ENCODE results near the gene AP3D1.
"Not testable (repeated sequence)": the region's sequence is repeated elsewhere in the genome, so short reads cannot be mapped to it uniquely, and the experiment has no call there.

The AP3D1 gene

DNA sequence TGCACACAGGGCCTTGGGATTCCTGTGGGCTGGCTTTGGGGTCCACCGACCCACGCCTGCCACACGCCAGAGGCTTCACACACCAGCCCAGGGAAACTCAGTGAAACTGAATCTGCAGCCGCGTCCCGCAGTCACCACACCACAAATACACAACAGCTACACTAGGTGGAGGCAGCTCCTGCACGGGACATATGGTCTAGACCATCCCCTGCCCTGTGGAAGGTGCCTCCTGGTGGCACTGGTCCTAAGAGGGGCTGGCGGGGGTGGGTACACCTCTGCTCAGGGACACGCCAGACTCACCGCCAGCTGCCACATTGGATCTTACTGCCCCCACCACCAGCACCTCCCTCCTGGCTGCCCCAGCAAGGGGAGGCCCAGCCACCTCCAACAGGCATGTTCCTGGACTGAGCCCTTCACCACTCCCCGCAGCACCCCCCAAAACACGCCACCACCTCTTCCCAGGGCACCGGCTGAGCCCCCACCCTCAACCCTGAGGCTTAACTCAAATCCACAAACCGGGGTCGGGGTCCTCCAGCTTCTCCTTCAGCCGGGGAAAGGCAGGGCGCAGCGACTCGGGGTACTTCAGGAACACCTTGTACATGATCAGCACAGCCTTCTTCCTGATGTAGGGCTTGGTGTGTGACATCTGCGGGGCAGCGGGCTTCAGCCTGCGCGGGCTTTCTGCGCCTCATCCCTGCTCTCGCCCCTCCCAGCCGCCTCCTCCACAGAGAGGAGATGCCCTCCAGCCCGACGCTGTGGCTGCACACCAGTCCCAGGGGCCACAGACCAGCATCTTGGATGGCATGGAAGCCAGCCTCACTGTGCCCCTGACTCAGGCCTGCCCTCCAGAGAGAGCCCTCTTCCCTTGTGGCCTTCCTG, 21.2 kb downstream of the AP3D1 start:
- no peak overlapping the region for H3K4me3 ChIP-seq (ENCODE audit: low read depth, low read length)

DNA sequence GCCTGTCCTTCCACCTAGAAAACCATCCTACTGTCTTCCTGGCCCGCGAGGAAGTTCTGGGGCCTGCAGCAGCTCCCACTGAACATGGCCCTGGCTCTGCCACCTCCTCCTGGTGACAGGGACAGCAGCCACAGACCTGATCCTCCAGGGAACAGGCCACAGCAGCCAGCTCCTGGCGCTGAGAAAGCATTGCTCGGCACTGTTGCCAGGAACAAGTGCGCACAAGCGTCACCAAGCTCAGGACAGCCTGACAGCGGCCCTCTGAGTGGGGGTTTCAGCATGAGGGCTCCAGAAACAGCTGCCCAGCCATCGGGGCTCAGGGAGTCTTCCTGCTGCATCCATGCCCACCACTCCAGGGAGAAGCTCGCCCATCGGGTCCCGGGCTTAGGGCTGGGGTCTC, 21.9 kb downstream of the AP3D1 start:
- H3K4me3 ChIP-seq (ENCODE audit: low read depth, low read length): no peak overlapping the region

DNA sequence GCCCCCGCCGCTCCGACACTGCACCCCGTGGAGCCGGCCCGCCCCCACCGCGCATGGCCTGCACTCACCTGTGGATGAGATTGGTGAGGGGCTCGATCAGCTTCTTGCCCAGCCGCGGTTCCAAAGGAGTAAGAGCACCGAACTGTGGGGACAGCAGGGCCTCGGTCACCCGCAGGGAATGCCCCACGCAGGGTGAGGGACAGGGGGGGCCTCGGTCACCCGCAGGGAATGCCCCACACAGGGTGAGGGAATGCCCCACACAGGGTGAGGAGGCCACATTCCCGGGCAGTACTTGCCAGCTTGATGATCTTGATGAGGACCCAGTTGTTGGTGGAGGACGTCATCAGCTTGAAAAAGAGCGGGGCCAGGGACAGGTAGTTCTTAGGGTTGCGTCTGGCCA, 22.3 kb downstream of the AP3D1 start:
- no peak overlapping the region for H3K4me3 ChIP-seq (ENCODE audit: low read depth, low read length)

DNA sequence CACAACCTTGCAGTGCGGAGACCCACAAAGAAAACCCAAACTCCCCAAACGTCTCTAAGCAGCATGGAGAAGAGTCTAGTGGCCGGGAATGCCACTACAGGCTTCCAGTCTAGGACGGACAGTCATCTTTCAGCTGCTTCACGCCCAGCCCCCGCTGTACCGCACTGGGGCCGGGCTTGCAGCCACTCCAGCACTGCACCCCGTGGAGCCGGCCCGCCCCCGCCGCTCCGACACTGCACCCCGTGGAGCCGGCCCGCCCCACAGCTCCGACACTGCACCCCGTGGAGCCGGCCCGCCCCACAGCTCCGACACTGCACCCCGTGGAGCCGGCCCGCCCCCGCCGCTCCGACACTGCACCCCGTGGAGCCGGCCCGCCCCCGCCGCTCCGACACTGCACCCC, 23.1 kb downstream of the AP3D1 start:
- H3K4me3 ChIP-seq (ENCODE audit: low read depth, low read length): not testable (repeated sequence)

DNA sequence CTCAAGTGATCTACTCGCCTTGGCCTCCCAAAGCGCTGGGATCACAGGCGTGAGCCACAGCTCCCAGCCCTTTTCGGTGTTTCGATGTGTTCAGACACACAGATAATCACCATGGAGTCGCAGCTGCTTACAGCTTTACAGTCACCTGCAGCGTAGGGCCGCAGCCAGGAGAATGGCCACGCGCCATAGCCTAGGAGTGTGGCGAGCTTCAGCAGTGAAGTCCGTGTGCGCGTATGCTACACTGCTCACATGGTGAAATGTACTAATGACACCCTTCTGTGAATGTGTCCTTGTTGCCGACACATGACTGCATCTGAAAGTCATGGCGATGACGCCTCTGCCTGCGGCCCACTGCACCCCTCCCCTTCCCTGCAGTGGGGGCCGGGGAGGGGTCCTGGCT, 23.6 kb downstream of the AP3D1 start:
- no peak overlapping the region for H3K4me3 ChIP-seq (ENCODE audit: low read depth, low read length)

DNA sequence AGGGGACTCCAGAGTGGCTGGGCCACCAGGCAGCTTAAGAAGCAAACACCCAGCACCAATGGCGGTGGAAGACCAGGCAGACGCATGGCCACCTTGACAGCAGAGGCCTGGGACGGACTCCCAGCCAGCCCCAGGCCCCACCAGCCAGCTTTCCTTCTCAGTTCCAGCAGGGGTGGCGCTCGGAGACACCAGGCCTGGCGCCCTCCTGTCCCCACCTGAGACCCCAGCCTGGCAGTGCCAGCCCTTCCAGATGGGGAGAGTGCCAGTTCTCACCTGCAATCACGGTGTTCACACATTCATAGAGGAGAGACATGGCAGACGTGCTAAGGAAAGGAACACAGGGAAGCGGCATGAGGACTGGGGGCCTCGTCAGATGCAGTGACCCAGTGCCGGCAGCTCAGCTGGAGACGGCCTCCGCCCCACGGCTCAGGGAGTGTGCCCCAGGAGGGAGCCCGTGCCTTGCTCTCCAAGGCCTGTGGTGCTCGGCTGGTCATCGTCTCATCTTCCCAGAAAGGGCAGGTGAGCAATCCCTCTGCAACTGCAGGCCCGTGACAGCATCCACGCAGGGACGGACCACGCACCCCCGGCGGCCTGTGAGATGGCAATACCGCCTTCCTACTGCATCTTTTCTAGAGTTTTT, 24.4 kb downstream of the AP3D1 start:
- H3K4me3 ChIP-seq (ENCODE audit: low read depth, low read length): no peak overlapping the region

DNA sequence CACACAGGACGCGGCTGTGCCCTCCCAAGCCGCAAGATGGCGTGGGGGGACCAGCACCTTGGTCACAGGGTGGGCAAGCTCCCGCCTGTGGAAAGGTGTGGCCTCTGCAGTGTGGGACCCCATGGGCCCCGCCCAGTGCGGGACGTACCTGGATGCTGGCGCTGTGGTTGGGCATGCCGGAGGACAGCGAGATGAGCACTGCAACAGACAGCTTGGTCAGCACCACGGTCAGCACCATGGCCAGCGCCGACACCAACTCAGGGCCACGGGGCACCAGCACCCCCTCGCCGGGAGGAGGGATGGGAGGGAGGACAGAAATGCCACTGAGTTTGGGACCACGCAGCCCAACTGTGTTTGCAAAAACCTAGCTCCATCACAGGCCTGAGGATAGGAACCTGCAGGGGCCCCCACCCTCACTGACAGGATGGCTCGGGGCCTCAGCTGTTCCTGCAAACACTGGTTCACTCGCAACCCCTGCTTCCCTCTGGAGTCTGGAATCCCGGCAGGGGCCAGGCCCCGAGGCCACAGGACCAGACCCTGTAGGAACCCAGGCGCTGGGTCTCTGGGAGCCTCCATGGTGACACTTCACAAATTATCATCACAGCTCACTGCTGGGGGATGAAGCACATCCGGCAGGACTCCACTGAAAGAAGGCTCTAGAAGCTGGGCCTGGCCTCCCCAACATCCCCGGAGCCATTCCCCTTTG, 27.5 kb downstream of the AP3D1 start:
- H3K4me3 ChIP-seq (ENCODE audit: low read depth, low read length): no peak overlapping the region

DNA sequence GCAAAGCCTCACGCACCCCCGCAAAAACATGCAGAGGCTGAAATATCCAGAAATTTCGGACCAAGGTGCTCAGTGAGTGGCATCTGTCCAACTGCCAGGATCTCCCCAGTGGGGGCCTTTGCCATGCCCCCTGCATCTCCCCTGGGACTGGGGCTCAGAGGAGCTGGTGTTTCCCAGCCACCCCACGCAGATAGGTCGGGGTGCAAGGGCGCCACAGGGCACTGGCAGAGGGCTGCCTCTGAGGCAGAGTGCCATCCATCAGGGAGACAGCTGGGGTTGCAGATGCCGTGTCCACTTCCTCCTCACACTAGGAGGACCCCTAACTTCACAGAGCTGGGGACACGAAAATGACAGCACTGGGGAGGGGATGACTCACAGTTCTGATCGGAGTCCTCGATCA, 28.4 kb downstream of the AP3D1 start:
- no peak overlapping the region for H3K4me3 ChIP-seq (ENCODE audit: low read depth, low read length)

DNA sequence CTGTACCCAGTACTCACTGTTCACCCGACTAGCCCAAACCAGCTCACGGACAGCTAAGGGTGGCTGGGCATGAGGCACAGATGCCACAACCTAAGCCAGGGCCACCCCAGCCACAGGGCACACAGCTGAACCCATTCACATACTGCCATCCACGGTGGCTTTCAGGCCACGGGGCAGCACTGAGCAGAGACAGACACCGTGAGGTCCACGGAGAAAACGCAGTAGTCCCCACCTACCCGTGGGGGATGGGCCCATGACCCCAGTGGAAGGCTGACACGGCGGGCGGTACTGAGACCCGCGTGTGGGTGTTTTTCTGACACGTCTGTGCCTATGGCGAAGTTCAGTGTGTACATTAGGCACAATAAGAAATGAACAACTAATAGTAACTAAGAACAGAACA, 29.1 kb downstream of the AP3D1 start:
- no peak overlapping the region for H3K4me3 ChIP-seq (ENCODE audit: low read depth, low read length)

DNA sequence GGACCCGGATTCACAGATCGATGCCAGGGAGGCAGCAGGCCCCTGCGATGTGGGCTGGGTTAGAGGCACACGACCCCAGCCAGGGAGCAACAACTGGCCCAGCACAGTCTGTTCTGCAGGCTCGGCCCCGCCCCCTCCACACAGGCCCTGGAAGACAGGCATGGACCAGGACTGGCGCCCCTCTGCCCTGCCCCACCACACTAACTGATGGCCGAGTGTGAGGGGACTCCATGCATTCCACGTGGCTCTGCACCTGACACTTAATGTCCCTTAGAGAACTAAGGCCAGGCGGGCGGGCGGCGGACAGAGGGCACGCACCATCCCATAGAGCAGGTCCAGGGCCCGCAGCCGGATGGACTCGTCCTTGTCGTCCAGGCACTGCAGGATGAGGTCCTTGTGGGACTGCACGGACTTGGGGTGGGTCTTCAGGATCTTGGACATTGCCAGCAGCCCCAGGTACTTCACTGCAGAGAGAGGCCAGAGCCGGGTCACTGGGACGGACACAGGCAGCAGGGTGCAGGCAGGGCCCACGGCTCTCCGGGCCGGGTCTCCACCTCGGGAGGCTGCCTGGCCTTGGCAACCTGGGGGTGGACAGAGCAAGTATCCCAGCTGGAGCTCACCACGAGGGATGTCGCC, 29.8 kb downstream of the AP3D1 start:
- H3K4me3 ChIP-seq (ENCODE audit: low read depth, low read length): no peak overlapping the region

DNA sequence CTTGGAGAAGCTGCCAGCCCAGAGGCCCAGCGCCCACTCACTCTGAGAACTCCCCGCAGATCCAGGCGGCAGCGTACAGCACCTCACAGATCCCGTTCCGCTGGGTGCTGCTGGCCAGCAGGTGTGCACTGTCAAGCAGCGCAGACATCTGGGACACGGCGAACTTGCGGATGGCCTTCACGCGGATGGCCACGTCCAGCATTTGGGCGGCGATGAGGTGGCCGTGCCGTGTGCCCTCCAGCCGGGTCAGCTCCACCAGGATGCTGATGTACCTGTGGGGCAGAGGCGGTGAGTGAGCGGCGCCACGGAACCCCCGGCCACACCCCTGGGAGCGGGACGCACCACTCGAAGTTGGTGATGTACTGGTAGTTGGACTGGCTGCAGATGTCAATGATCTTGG, 30.5 kb downstream of the AP3D1 start:
- H3K4me3 ChIP-seq (ENCODE audit: low read depth, low read length): no peak overlapping the region

DNA sequence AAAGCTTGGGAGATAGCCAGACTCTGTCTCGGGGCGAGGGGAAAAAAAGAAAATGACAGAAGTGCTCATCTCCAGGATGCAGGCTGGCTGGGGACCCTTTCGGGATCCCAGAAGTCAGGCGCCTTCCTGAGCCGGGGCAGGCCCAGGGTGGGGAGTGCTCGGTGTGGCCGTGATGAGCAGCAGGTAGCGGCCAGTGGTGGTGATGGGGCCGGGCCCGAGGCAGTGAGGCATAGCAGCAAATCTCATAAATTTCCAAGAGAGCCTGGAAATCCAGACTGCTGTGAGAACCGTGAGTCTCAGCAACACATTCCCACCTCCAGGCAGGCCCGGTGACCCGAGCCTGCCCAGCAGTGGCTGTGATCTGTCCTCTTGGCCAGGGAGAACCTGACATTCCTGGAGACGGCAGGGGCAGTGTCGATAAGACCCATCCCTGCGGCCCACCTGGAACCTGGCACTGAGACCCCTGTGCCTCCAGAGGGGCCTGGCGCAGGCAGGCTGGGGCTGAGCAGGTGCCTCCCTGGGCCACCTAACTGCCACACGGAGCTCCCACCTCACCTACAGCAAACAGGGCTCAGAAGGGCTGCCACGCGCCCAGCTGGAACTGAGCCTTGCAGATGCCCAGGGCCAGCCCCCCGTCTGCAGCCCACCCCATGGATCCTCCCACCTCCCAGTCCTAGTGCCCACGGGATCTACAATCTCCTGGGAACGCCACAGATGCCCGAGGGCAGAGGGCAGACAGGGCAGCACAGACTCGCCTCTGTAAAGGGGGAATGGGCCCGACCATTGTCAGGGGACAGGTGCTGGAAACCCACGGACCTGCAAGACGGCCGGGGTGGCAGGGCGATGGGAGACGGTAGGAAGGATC, 31.2 kb downstream of the AP3D1 start:
- no peak overlapping the region for H3K4me3 ChIP-seq (ENCODE audit: low read depth, low read length)

DNA sequence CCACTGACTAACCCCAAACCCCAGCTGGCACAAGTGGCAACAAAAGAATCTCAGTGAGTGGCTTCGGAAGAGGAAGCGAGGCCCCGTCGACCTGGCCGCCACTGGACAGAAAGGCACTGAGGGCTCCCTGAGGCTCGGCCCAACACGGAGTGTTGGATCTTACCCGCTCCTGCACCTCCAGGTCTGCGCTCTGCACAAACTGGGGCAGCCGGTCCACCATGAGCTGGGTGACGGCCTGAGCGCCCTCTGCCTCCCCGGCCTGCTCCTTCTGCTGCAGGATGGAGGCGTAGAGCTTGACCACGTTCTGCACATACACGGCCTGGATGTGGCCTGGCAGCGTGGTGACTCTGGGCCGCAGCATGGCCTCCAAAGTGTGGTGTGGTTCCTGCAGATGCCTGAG, 32.9 kb downstream of the AP3D1 start:
- H3K4me3 ChIP-seq (ENCODE audit: low read depth, low read length): no peak overlapping the region

DNA sequence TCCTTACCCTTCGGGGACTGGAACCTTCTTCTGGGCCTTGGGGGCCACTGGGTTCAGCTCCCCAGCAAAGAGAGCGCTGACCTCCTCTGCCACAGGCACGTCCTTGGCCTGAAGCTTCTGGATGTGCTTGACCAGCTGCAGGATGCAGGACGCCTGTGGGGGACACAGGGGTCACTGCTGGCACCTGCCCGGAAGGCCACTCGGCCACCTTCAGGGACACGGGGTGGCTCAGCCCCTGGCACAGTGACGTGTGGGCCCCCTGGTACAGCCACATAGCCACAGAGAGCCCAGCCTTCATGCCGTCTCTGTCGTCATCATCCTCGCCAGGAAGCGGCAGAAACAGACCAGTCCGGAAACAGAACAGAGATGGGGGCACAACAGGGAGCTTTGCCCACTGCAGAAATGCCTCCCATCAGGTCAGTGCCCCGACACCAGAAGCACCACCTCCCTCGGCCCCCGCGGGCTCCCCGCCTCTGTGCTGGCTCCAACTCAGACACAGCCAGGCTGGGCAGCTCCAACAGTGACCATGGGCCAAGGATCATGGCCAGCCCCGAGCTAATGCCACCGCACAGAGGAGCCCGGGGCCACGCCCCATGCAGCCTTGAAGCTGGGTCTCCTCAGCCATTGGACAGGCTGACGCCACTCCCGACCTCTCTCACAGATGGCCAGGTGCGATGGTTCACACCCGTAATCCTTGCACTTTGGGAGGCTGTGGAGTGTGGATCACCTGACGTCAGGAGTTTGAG, 34.0 kb downstream of the AP3D1 start:
- H3K4me3 ChIP-seq (ENCODE audit: low read depth, low read length): no peak overlapping the region

DNA sequence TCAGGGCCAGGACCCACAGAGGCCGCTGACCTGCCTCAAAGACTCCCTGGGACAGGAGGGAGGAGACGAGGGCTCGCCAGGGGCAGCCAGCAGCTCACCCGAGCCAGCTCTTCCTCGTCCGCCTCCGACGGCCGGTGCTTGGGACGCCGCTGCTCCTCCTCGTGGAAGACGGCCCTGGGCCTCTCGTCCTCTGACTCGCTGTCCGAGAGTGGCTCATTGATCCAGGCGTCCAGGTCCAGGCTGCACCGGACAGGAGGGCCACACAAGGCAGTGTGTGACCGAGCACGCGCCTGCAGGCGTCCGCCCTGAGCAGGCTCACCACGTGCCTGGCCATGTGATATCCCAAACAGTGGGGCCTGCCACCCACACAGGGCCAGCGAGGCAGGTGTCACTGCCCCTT, 34.9 kb downstream of the AP3D1 start:
- H3K4me3 ChIP-seq (ENCODE audit: low read depth, low read length): no peak overlapping the region

DNA sequence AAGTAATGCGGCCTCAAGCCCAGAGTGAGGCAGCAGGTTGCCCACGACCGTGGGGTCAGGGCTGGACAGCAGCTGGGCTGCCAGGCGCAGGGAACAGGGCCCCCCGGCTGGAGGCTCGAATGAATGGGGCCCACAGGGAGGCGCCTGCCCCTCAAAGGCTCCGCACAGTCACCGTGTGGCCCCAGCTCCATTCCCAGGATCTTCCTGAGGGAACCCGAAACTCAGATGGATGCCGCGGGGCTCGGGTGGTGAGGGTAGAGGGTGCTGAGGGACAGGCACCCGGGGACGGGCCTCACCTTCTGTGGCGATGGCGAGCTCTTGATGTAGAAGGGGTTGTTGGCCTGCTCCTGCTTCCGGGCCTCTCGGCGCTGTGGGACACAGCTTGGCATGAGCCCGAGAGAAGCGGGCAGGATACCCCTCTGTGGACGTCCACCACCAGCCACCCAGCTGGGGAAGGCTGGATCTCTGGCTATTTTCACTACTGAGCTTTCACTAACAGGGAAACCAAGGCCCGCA, 35.4 kb downstream of the AP3D1 start:
- H3K4me3 ChIP-seq (ENCODE audit: low read depth, low read length): no peak overlapping the region

DNA sequence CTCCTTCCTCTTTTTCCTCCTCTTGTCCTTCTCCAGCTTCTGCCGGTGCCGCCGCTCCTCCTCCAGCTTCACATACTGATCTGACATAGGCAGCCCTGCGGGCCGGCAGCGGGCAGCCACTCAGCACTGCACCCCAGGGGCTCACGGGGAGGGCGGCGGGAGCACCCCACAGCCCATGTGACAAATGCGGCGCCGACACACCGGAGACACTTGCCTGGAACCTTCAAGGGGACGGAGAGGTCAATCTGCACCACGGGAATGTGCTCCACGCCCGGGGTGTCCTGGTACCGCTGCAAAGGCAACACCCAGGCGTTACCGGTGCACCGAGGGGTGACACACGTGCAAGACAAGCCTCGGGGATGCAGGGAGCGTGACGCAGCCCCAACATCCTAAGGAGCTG, 36.0 kb downstream of the AP3D1 start:
- H3K4me3 ChIP-seq (ENCODE audit: low read depth, low read length): no peak overlapping the region

DNA sequence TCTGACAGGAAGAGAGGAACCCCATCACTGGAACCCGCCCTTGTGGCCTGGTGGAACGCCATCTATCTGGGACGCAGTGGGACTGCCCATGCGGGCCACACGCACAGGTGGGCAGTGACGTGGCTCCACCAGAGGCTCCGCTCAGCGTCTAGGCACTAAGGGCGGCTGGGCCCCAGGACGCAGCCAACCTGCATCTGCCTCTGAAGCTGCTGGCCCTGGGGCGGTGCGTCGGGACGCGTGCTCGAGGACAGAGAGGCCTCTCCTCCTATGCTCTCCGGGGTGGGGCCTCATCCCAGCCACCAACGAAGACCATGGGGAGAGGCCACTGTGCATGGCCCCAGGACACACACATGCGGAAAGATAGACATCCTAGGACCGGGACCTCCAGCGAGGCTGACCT, 36.5 kb downstream of the AP3D1 start:
- no peak overlapping the region for H3K4me3 ChIP-seq (ENCODE audit: low read depth, low read length)

DNA sequence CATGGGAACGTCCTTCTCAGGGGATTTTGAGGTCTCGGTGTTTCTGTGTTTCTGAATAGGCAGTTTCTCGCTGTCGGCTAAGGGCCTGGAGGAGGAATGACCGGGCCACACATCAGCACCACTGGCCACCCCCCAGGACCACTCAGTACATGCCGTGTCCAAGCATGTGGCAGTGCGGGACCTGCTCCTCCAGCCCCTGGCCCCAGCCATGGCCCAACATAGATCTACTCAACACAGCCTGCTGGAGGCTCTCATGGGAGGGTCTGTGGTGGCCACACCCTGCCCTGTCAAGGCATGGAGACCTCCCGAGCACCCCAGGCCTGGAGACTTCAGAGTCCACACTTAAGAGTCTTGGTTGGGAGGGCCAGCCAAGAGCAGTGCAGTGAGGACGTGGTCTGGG, 37.1 kb downstream of the AP3D1 start:
- no peak overlapping the region for H3K4me3 ChIP-seq (ENCODE audit: low read depth, low read length)
